Measurements from ENCODE around the gene RHNO1.

- TF ChIP-seq EZH2 (IDR thresholded peaks at IDR 0.05) (no peak), POLR2AphosphoS5 (IDR thresholded peaks at IDR 0.05; ENCODE audit: borderline replicate concordance, low read depth, low read length) (no peak), FOXP2 (optimal IDR thresholded peaks at IDR 0.05; ENCODE audit: control extremely low read depth, extremely low read length, insufficient read depth) (no peak)
Observed at GRCh38 chr12:2886768-2887450, 9.9 kb downstream of the RHNO1 start.
